NCI-H2171 (cell line): ENCODE measurements around the gene C1QTNF8.

Source experiments
- DNase-seq: peaks from one replicate; lab custom pipeline; 2025; lab: John Stamatoyannopoulos, UW

Gene C1QTNF8

DNA sequence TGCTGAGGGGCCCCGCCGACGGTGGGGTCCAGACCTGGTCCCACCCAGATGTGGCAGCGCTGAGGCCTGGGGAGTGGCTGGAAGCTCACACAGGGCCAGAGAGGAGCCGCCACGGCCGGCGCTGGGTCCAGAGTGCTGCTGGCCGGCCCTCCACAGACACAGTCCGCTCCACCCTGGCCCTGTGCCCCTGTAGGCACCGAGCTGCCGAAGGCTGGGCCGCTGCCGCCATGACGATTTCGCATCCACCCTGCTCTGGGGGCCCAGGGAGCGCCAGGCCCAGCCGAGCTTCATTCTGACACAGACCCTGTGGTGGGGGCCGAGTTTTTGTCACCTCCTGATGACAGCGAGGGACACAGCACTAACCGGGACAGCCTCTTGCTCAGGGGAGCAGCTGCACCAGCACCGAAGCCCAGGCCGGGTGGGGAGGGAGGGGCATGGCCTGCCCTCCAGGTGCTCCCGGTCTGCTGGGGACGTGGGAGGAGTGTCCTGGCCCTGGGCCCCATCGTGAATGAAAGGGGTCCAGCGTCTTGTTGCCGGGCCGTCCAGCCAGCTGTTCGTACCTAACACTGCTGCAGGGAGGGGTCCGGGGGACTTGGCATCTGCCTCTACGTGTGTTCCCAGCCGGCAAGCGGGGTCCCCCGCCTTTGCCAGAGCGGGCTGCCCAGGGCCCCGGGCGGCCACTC lies 50.6 kb downstream of the C1QTNF8 start:
- DNase-seq: no peak

DNA sequence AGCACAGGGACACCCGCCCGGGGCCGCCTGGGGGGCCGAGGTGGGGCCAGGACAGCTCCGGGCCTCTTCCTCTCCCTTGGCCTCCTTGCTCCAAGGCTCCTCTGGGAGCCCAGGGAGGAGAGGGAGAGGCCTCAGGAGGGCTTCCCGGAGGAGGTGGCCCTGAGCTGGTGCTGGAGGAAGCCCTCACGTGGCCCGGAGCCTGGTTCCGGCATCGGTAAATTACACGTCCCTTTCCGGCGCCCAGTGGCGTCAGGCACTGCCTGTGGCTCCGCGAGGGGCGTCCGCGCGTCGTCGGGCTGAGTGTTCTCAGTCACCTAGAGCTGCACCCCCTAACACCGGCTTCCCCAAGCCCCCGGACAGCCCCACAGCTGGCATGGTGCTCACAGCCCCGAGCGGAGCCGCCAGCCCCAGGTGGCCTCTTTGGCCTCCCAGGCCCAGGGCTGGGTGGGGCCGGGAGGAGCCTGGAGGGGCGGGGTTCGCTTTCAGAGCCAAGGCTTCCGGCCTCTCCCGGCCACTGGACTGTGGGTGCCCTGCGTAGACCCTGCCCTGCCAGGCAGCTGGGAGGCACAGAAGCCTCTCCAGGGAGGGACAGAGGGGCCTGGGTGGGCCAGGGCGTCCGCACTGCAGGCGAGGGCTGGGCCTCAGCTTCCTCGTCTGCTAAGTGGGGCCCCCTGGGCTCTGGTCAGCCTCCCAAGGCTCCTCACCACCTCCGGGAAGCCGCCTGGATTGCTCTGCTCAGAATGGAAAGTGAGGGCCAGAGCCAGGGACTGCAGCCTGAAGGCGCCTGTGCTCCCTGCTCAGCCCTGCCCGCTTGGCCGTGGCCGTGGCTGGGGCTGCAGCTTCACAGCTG lies 51.4 kb downstream of the C1QTNF8 start:
- DNase-seq: no peak

DNA sequence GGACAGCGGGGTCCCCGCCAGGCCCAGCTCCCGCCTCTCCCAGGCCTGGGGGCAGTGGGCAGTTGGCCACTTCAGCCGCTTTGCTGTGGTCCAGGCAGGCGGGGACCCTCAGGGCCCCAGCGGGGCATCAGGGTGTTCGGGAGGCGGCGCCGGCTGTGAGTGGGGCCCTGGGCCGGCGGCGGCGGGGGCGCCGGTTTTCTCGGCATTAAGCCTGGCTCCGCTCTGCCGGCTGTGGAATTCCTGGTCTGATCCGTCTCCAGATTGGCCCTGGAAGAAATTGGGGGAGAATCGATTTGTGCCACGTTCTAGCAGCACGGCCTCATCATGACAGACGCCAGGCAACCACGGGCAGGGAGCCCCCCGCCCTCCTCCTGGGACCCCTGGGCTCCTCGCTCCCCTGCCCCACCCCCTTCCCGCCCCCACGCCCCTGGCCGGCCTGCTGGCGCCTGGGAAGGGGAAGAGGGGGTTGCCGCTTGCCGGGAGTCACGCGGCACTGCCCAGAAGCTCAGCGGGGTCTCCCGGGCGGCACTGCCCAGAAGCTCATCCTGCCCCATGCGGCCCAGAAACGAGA lies 52.1 kb downstream of the C1QTNF8 start:
- no peak for DNase-seq

DNA sequence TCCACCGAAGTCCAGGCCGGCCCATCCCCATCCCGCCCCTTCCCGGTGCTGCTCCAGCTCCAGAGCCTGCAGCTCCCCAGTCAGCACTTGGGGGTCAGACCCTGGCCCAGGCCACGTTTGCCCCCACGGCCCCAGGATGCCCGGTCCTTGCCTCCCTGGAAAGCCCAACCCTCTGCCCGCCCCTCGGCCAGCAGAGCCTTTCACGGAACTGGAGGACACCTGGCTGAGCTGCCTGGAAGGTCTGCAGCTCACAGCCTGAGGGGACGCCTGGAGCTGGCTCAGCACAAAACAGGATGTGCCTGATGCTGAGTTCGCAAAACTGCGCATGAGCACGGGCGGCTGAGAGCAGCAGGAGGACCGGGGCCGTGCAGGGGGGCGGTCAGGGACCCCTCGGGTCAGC lies 53.2 kb downstream of the C1QTNF8 start:
- no peak for DNase-seq

DNA sequence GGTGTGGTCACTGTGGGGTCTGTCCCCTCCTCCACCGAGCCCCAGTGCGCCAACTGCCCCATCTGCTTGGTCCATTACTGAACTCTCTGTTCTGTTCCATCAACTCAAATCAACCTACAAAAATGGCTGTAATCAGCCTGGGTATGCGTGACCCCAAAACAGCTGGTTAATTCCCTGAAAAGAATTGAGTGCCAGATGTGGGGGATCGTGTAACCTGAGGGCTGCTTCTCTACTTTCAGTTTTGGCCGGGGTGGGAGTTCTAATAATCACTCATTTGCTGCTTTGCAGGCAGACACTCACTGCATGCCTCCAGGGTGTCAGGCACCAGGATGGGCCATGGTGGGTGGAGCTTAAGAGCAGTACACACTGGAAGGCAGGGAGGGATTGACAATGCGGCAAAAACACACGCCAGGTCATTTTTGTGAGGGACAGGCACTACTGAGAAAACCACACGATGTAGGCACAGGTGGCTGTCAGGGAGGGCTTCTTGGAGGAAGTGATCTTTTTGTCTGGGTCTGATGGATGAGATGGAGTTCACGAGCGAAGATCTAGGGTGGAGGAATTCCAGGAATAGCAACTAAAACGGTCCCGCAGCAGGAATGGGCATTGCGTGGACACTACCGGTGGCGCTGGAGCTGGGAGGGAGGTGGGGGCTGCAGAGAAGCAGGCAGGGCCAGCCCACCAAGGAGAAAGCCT lies 53.8 kb downstream of the C1QTNF8 start:
- no peak for DNase-seq

DNA sequence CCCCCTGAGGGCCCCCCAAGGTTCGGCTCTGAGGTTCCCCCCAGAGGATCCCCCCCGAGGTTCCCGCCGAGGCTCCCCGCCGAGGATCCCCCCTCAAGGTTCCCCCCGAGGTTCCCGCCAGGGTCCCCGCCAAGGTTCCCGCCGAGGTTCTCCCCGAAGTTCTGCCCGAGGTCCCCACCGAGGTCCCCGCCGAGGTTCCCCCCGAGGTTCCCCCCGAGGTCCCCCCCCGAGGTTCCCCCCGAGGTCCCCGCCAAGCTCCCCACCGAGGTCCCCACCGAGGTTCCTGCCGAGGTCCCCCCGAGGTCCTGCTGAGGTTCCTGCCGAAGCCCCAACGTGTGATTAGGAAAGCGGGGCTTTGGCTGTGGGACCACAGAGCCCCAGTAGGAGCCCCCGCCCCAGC lies 55.7 kb downstream of the C1QTNF8 start:
- no peak for DNase-seq

DNA sequence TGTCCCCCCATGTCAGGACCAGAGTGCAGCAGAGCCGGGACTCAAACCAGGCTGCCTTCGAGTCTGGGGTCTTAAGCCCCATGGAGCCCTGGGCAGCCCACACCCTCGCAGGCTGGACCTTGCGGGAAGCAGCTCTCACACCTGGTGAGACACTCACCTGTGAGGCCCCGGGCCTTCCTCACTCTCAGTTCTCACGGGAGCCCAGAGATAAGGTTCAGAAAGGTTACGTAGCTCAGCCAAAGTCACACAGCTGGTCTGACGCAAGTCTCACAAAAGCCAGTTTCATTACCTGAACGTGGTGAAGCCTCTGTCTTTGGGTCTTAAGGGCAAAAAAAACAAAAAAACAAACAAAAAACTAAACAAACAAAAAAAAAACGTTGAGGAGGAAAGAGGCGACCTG lies 56.3 kb downstream of the C1QTNF8 start:
- no peak for DNase-seq

DNA sequence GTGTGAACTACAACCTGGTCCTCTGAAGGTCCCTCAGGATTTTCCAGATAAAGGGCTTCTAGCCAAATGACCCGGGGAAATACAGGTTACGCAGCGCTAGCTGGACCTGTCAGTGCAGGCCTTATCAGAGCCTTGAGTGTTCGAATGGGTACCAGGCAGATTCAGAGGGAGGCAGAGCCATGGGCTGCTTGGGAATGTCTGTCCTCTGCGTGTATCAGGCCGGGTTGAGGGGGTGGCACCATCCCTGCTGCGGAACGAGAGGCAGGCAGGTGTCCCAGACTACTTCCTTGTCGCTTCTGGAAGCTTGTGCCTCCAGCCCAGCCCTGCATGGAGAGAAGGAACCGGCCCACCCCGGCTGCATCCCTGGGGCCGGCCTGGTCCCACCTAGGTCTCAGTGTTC lies 57.1 kb downstream of the C1QTNF8 start:
- DNase-seq: no peak
